ENCODE measurements around the gene CSPG4. TPM values are rescaled to one million over a fixed set of nuclear protein-coding genes. Genes with fewer than 3 reads are reported as not detected.
A peak's percentile ranks its signal among the peaks of the same experiment; 100 is the strongest.

The CSPG4 gene
- total and polyA plus RNA-seq, 2 of the 13 experiments (the other 11 are each of a cell fraction or from before 2014, with no cell fraction given) = 0.01 to 0.04 TPM

GRCh38 chr15:75654201-75654907 is 58.3 kb downstream of the CSPG4 start:
- Histone ChIP-seq H3K4me1 (ENCODE audit: insufficient read depth, low read length) (peaks cover 67% of the 10 kb centered on the region), H3K4me2 (ENCODE audit: low read depth, low read length) (no peak overlapping the region), H3K79me2 (ENCODE audit: insufficient read depth, low read length) (peaks cover 65% of the 10 kb centered on the region), H3K9me3 (ENCODE audit: low read length) (no peaks in the 10 kb centered on the region), H3K4me3 (replicated peaks in 1 of 3; ENCODE audit: insufficient read depth in 1 of 3, low read depth in 2 of 3, low read length in 3 of 3) (no peak overlapping the region), H4K20me1 (ENCODE audit: insufficient read depth, low read length) (peaks cover 32% of the 10 kb centered on the region), H3K27ac (ENCODE audit: extremely low read length, insufficient read depth, low read length) (no peak overlapping the region), H3K27me3 (ENCODE audit: control insufficient read depth in 1 of 2, insufficient read depth in 2 of 2, low read length in 2 of 2) (no peaks in the 10 kb centered on the region), H3K36me3 (replicated peaks in 1 of 2; ENCODE audit: control insufficient read depth in 1 of 2, insufficient read depth in 2 of 2, low read length in 2 of 2) (peaks cover 13 to 27% of the 10 kb centered on the region in 2 experiments; a peak in 4 of 5 replicates), H2AFZ (ENCODE audit: low read length) (no peak overlapping the region), H3K9ac (ENCODE audit: insufficient read depth, low read depth, low read length) (no peak overlapping the region)
- in situ Hi-C loops (cut with HindIII; ENCODE audit: extremely low pct_ligation_motif_present, low pct_unique_long_range_greater_than_20kb) = no loop called here
- POLR2A ChIA-PET = interaction anchor here (5.3 kb wide), 1 partner anchor 15 kb away, joined by 47 read pairs; the partner anchor contains the start of gene IMP3
- intact Hi-C loops (cut with micrococcal nuclease; ENCODE audit: unreplicated experiment) = no loop called here
- TF ChIP-seq POGZ (CRISPR knock-in tag; IDR thresholded peaks at IDR 0.05) (no peak), ZNF629 (CRISPR knock-in tag; conservative IDR thresholded peaks at IDR 0.05) (peak; percentile 60)
- FAIRE-seq = no peak
- BruUV-seq (replicated peaks) = no TSS peak
- no peak for DNase-seq (ENCODE audit: low spot score)
- CTCF ChIA-PET (ENCODE audit: low intra/inter-chr PET ratio, low total read pairs) = no interaction called here
- no peak for ATAC-seq
- WGBS (ENCODE audit: low lambda C conversion rate) = 90% methylated on average over 4 of the region's 4 CpGs

DNA sequence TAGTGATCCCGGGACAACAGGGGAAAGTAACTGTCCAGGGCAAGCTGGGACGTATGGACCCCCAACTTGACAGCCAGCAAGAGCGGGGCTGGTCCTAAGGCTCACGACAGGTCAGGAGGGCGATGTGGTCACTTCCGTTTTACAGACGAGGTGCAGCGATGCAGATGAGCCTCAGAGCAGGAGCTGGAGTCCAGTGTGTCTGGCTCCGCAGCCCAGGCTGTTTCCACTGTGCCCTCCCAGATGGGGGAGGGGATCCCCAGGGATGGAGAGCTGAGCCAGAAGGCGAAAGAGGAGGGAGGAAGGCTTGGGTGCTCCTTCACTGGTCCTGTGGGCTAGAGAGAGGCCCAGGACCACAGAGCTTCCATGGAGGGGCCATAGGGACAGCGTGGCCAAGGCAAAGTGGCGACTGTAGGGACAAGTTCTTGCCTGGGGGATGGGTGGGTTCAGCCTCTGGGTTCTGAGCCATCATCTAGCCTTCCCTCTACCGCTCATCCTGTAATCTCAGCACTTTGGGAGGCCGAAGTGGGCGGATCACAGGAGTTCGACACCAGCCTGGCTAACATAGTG is 59.2 kb downstream of the CSPG4 start:
- WGBS (ENCODE audit: low lambda C conversion rate) = 94% methylated on average over 11 of the region's 16 CpGs
- ChIA-PET POLR2A (interaction anchor here (5.3 kb wide), 1 partner anchor 14 kb away, joined by 47 read pairs; the partner anchor contains the start of gene IMP3), CTCF (ENCODE audit: low intra/inter-chr PET ratio, low total read pairs) (no interaction called here)
- Histone ChIP-seq H3K9ac (ENCODE audit: insufficient read depth, low read depth, low read length) (no peak overlapping the region), H3K27me3 (ENCODE audit: control insufficient read depth in 1 of 2, insufficient read depth in 2 of 2, low read length in 2 of 2) (no peaks in the 10 kb centered on the region), H3K4me3 (replicated peaks in 1 of 3; ENCODE audit: insufficient read depth in 1 of 3, low read depth in 2 of 3, low read length in 3 of 3) (peak overlapping the region in 1 of 3 experiments; percentile 32; a peak in 1 of 6 replicates), H4K20me1 (ENCODE audit: insufficient read depth, low read length) (peaks cover 32% of the 10 kb centered on the region), H3K9me3 (ENCODE audit: low read length) (no peaks in the 10 kb centered on the region), H3K36me3 (replicated peaks in 1 of 2; ENCODE audit: control insufficient read depth in 1 of 2, insufficient read depth in 2 of 2, low read length in 2 of 2) (peaks cover 11 to 23% of the 10 kb centered on the region in 2 experiments; a peak in 4 of 5 replicates), H3K4me2 (ENCODE audit: low read depth, low read length) (peak overlapping the region; percentile 97; the same call in 1 of the 2 replicates), H2AFZ (ENCODE audit: low read length) (no peak overlapping the region), H3K27ac (ENCODE audit: extremely low read length, insufficient read depth, low read length) (no peak overlapping the region), H3K4me1 (ENCODE audit: insufficient read depth, low read length) (peaks cover 75% of the 10 kb centered on the region), H3K79me2 (ENCODE audit: insufficient read depth, low read length) (peaks cover 74% of the 10 kb centered on the region)
- in situ Hi-C loops (cut with HindIII; ENCODE audit: extremely low pct_ligation_motif_present, low pct_unique_long_range_greater_than_20kb) = no loop called here
- no peak for DNase-seq (ENCODE audit: low spot score)
- no peak for FAIRE-seq
- no peak for ATAC-seq
- BruUV-seq (replicated peaks) = no TSS peak
- intact Hi-C loops (cut with micrococcal nuclease; ENCODE audit: unreplicated experiment) = no loop called here
- TF ChIP-seq, protein P1, sequence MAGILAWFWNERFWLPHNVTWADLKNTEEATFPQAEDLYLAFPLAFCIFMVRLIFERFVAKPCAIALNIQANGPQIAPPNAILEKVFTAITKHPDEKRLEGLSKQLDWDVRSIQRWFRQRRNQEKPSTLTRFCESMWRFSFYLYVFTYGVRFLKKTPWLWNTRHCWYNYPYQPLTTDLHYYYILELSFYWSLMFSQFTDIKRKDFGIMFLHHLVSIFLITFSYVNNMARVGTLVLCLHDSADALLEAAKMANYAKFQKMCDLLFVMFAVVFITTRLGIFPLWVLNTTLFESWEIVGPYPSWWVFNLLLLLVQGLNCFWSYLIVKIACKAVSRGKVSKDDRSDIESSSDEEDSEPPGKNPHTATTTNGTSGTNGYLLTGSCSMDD (CRISPR knock-in tag; IDR thresholded peaks at IDR 0.05) = no peak
- TF ChIP-seq ZNF749 (CRISPR knock-in tag; IDR thresholded peaks at IDR 0.05; ENCODE audit: borderline replicate concordance) (no peak), ZNF263 (CRISPR knock-in tag; IDR thresholded peaks at IDR 0.05) (0 out of 2 replicates have a peak, but pooled peaks have one; percentile 19), ZNF747 (CRISPR knock-in tag; IDR thresholded peaks at IDR 0.05; ENCODE audit: borderline replicate concordance) (no peak)

Measured in HepG2 (cell line).